NCI-H2196 treated with DMSO at 0.1 percent for 48 hours (cell line): Measurements from ENCODE around the gene SCLY.

Source experiments
- DNase-seq: peaks from one replicate; lab custom pipeline; 2025; ENCODE audit not compliant: unreplicated experiment; lab: John Stamatoyannopoulos, UW

SCLY gene

DNA sequence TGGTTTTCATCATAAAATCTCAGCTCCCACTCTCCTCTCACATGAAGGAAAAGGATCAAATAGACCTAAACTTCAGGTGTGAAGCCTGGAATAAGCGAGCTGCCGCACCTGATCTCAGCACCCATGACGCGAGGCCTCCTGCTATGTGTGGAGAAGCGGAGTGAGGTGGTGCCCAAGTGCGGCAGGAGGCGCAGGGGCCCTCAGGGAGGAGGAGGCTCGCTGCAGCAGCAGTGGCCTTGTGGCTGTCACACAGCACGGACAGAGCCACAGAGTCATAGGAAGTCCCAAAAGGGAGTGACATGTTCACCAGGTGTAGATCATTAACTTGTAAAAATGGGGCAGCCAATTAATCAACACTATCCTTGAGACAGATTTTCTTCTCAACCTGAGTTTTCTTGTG, 9.1 kb downstream of the SCLY start:
- no peak for DNase-seq

DNA sequence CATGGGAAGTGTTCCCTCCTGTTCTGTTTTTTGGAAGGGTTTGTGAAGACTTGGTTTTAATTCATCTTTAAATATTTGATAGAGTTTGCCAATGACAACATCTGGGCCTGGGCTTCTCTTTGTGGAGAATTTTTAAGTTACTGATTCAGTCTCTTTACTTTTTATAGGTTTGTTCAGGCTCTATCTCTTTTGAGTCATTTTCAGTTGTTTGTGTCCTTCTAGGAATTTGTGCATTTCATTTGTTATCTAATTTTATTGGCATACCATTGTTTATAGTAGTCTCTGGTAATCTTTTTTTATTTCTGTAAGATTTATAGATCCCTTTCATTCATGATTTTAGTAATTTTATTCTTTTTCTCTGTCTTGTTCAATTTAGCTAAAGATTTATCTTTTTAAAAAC, 14.6 kb downstream of the SCLY start:
- no peak for DNase-seq

DNA sequence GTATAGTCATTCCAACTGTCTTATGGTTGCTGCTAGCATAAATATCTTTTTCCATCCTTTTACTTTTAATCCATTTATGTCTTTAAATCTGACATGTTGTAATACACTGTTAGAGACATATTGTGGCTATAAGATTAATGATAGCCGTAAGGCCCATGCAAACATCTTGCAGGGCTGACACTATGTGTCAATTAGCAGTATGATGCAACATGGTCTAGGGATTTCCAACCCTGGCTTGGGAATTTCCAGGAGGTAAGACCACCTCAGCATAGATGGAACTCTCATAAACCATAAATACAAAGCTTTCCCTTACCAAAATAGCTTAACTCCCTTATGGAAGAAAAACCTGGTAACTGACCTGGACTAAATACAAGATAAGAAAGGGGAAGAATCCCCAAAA, 16.5 kb downstream of the SCLY start:
- DNase-seq = no peak

DNA sequence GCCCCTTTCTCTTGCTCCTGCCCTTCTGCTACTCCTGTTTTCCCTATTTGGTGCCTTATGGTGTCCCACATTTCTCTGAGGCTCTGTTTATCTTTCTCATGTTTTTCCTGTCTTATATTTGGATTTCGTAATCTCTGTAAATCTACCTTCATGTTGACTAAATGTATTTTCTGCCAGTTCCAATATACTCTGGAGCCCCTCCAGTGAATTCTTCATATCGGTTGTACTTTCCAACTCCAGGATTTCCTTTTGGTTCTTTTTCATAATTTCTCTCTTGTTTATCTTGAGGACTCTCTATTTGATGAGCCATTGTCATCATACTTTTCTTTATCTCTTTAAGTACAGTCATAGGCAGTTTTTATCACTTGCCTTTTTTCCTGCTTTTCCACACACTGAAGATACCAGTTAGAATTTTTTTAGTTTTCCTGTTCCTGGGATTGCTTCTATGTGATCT, 19.1 kb downstream of the SCLY start:
- DNase-seq = no peak

DNA sequence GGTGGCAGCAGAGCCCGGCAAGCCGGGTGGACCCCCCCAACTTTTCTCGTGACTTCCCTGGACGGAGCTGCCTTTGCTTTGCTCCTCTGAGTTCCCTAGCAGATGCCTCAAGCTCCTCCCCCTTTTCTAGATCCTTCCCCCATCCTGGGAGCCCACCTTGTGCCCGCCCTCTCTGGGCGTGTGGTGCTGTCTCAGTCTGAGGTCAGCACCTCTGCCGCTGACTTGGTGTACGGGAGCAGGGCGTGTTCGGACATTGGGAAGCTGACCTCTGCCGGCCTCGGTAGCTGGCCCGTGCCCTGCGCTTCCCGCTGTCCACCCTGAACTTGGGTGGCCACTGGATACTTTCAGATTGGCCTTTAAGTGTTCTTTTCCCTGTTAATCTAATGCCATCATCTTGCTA, 19.7 kb downstream of the SCLY start:
- no peak for DNase-seq

DNA sequence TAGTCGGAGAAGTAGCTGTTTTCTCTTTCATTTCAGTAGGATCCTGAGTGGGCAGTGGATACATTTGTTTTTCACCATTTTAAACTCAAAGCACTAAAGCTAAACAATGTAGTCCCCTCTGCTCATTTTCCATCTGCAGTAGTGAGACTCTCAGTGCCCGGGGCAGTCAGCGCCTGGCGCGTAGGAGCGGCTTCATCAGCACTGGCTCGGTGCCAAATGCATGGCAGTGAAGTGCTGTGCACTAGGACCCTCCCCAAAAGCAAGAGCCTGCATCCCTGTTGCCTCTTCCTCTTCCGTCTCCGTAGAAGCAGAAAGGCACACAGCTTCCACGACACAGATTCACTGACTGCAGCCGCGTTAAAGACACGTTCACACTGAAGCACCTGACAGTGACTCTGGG, 20.3 kb downstream of the SCLY start:
- no peak for DNase-seq

DNA sequence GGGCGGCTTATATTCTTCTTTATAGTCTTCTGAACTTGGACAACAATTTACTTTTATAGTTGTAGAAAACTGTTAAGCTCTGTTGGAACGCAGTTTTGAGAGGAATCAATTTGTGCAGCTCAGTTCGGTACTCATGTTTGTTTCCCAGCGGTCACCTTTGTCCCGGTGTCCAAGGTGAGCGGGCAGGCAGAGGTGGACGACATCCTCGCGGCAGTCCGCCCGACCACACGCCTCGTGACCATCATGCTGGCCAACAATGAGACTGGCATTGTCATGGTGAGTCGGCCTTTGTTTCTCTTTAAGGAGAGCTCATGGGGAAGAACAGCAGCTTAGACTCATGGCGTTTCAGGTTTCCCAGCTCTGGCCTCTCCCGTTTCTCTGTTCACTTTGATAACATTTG, 20.8 kb downstream of the SCLY start:
- DNase-seq = no peak

DNA sequence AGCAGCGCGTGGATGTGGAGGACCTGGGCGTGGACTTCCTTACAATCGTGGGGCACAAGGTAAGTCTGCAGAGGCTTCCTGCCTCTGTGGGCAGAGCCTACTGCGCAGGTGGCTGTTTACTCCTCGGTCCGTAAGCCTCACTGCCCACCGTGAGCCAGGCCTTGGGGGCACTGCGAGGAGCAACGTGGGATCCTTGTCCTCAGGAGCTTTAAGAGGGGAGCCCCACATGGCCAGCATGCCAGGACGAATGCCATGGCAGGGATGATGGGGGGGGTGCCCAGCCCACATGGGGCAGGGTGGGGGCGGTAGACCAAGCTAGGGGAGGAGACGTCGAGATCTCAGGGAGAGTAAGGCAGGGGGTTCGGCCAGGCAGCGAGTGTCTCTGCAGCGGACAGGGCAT, 21.4 kb downstream of the SCLY start:
- no peak for DNase-seq

DNA sequence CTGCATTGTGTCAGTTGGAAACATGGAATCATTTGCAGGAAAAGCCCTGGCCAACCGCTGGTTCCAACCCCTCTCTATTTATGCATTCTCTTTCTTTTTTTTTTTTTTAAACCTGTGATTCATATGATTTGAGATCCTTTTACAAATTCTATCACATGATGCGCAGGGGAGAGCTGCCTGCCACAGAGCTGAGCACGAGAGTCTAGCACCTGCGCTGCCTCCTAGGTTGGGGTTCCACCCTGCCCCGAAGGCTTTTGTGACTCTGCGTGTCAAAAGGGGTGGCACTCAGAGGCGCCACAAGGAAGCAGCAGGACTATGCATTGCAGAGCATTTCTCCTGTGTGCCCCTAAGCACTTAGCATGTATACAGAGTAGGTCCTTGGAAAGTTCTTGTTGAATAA, 22.0 kb downstream of the SCLY start:
- DNase-seq = no peak

DNA sequence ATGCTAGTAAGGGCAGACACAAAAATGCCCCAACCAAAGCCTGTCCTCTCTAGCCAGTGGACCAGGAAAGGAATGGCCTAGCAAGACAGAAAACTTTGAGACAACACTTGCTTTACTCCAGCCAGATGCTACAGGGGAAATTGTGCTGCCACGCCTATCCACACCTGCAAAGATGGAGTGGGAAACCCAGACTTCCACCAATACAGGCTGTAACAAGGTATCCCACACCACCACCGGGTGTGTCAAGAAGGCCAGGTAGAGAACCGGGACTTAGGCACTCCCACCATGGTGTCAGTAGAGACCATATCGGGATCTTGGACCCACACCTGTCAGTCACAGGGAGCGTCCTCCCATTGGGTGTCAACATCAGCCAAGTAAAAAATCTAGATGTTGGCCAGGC, 23.1 kb downstream of the SCLY start:
- no peak for DNase-seq

DNA sequence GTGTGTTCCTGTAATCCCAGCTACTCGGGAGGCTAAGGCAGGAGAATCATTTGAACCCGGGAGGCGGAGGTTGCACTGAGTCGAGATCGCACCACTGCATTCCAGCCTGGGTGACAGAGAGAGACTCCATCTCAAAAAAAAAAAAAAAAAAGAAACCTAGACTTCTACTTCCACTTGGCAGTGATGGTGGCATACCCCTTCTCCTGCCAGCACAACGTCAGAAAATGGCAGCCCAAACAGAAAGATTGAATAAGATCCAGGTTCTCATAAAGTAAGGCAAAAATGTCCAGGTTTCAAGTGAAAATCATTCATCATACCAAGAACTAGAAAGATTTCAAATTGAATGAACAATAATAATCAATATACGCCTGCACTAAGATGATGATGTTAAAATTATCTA, 24.0 kb downstream of the SCLY start:
- no peak for DNase-seq

DNA sequence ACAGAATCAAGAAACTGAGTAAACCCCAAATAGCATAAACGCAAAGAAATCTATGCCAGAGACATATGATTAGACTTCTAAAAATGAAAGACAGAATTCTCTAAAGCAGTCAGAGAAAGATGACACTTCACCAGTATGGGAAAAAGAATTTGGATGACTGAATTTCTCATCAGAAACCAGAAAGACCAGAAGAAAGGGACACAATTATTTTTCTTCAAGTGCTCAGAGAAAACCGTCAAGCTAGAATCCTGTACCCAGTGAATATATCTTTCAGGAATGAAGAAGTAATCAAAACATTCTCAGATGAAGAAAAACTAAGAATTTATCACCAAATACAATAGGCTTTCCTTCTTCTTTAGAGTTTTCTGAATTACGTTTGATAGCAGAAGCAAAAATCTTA, 25.1 kb downstream of the SCLY start:
- DNase-seq = no peak

DNA sequence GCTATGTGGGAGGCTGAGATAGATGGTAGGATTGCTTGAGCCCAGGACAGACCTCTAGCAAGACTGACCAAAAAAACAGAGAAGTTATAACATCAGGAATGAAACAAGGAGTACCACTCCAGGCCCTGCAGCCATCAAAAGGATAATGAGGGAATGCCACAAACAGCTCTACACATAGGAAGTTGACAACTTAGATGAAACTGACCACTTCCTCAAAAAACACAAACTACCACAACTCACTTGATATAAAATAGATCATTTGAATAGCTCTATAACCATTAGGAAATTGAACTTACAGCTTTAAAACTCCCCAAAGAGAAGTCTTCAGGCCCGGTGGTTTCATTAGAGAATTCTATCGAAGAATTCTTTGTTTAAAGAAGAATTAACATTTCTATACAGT, 26.4 kb downstream of the SCLY start:
- DNase-seq = no peak

DNA sequence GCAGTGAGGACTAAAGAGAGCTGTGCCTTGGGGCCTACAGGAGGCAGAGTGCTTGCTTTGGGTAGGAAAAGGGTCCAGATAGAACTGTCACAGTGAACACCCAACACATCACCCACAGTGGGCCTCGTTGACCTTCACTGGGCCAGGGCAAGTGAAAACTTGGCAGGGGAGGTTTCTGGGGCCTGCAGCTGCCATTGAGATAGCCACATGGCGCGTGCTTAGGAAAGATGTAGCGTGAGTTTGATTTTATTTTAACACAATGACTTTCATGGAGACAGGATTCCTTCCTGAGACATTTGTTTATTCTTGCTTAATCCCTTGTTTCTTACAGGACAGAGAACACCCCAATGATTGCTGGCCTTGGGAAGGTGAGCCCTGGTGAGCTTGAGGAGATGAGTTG, 30.1 kb downstream of the SCLY start:
- no peak for DNase-seq

DNA sequence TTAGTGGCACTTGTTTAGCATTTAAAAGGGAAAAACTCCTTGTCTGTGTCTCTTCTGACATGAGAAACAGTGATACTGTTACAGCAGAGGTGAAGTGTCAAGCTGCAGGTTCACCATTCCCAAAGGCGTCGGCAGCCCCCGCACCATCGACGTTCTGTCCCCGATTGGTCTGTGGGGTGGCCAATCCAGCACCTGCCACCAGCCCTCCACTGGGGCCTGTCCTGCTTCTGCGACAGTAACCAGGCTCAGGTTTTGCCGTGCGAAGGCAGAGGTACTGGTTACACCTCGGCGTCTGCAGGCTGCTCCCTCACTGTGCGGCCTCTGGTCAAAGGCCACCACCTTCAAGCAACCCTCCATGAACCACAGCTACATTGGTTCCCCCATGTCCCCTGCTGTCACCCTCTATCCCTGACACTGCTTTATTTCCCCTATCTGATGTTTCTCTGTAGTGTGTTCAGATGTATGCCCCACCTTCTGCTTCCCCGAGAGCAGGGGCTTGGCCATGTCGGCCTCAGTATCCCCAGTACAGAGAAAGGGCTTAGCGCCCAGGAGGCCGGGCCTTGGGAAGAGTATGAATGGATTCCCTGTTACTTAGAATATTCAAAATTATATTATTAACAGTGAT, 30.7 kb downstream of the SCLY start:
- no peak for DNase-seq

DNA sequence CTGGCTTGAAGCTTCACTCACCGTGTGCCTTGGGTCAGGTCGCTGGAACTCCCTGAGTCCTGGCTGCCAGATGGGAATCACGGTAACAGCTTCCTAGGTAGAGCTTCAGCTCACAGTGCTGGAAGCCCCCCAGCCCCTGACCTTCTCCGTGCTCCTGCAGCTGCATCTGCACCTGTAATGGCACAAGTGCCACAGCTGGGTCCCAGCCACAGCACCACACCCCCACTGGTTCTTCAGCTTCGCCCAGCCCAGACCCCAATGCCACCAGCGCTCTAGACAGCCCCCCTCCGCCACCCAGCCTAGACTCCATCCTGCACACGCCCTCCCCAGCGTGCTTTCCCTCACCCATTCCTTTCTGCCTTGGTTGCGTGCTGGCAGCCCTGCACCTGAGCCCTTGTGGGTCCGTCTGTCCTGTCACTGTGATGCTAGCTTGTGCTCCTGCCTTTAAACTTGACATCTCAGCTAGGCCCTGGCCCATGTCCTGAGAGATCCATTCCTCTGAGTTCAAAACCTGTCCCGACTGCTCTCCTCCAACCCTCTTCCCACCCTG, 31.8 kb downstream of the SCLY start:
- no peak for DNase-seq

DNA sequence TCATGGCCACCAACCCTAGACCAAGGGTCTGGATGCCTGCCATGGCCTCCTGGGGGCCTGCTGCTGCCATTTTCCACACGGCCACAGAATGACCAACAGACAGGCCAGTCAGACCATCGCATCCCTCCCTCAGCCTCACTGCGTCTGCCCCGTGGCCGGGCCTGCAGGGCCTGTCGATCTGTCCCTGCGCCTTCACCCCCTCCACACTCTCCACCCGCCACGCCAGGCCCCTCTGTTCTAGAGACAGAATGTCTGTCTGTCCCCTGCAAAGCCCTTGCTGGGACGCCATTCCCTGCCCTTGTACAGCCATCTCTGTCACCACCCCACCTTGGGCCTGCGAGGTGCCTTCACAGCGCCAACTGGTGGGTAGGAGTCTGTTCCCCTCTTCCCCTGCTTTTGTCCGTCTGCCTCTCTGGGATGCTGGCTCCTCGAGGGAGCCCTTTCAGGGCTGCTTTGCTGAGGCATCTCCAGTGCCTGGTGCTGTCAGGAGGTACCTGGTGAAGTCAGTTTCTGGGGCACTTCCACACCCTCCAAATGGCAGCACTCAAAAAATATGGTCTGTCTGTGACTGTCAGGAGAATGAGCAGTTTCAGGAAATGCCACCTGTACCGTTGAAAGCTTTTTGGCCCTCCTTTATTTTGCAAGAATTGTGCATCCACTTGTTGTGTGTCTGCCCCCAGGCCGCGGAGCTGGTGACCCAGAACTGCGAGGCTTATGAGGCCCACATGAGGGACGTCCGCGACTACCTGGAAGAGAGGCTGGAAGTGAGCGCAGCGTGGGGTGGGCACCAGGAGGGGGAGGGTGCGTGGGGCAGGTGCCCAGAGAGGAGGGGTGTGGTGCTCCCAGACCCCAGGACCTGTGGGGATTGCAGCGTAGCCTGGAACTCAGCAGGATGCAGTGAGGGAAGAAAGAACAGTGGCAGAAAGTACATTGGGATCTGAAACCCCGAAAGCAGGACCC, 32.7 kb downstream of the SCLY start:
- no peak for DNase-seq

DNA sequence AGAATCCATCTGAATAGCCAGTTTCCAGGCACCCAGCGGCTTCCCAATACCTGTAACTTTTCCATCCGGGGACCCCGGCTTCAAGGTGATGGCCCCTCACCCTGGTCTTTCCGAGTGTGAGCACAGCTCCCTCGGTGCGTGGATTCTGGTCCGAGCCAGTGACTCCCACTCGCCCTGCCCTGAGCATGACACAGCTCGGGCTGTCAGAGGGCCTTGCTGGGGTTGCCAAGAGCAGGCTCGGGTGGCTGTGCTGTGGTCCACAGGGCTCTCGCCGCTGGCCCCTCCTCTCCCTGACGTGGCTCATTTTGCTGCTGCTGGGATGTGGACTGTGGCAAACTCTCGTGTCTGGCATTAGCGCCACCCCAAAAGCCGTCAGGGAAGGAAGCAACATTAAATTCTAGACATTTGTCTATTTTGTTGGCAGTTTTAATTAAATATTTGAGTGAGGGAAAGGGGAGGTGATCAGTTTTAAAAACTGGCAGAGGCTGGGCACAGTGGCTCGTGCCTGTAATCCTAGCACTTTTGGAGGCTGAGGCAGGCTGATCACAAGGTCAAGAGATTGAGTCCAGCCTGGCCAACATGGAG, 33.7 kb downstream of the SCLY start:
- no peak for DNase-seq

DNA sequence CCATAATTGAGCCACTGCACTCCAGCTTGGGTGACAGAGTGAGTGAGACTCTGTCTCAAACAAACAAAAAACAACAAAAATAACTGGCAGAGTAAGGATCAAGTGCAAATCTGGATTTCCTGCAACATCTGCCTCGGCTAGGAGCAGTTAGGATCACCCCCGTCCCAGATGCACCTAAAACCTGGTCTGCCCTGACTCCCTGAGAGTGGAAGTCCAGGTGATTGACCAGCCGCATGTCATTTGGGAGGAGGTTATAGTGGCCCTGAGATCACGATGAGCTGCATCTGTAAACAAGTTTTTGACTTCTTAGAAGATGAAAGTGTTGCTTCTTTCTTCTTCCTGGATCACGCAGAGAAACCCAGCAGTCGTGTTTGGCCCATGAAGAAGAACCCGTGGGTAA, 34.3 kb downstream of the SCLY start:
- DNase-seq = no peak

DNA sequence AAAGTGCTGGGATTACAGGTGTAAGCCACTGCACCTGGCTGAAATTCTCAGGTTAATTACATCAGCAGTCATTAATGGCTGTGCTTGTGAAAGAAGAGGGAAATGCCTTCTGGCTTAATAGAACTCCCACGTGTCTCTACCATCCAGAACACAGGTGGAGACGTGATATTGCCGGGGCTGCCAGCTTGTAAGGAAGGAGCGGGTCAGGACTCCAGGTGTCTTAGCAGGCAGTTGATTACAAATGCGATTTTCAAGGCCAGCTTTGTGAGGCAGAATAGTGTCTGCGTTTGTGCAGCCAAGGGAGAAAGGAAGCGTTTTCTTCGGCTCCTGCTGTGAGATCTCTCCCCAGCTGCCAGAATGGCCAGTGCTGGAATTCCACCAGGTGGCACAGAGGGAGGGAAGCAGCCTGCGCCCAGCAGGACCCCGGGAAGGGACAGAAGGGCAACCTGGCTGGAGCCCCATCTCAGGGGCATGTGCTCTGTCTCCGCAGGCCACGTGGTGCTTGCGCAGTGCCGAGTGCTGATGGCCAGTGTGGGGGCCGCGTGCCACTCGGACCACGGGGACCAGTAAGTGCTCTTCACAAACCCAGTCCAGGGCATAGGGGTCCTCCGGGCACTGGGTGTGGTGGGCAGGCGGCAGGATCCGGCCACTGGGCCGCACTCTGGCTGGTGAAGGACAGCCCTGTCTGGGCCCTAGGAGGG, 35.7 kb downstream of the SCLY start:
- peak; percentile 71 for DNase-seq
